HEK293 (cell line): ENCODE data around the gene DUSP10.

ENCODE experiments used
- BCL11A ChIP-seq: fragments of 450-650 bp; formaldehyde crosslinking; IDR thresholded peaks from 2 replicates; pipeline ENCODE4 v1.5.1; 2016; ENCODE audit warnings: low read depth, missing biosample characterization, missing genetic modification characterization
- REST ChIP-seq: fragments of 450-650 bp; formaldehyde crosslinking; IDR thresholded peaks from 2 replicates; pipeline ENCODE4 v1.5.1; 2016; ENCODE audit warnings: missing biosample characterization, missing genetic modification characterization
- SALL2 ChIP-seq: fragments of 450-650 bp; formaldehyde crosslinking; IDR thresholded peaks from 2 replicates; pipeline ENCODE4 v1.5.0; 2017; ENCODE audit warnings: missing biosample characterization, mild to moderate bottlenecking, missing genetic modification characterization, borderline replicate concordance
- SP3 ChIP-seq: fragments of 450-650 bp; formaldehyde crosslinking; IDR thresholded peaks from 2 replicates; pipeline ENCODE4 v1.5.1; 2016; ENCODE audit warnings: missing biosample characterization, missing genetic modification characterization
- YY2 ChIP-seq: fragments of 450-650 bp; formaldehyde crosslinking; IDR thresholded peaks from 2 replicates; pipeline ENCODE4 v1.5.1; 2016; ENCODE audit warnings: missing biosample characterization, missing genetic modification characterization
- ZBTB11 ChIP-seq: fragments of 450-650 bp; formaldehyde crosslinking; conservative IDR thresholded peaks from 2 replicates; pipeline ENCODE4 v1.5.1; 2016; ENCODE audit warnings: low read depth, missing biosample characterization, missing genetic modification characterization
- ZBTB17 ChIP-seq: fragments of 450-650 bp; formaldehyde crosslinking; IDR thresholded peaks from 2 replicates; pipeline ENCODE4 v1.5.1; 2016; ENCODE audit warnings: missing biosample characterization, missing genetic modification characterization
- ZBTB20 ChIP-seq: fragments of 450-650 bp; formaldehyde crosslinking; IDR thresholded peaks from 2 replicates; pipeline ENCODE4 v1.5.1; 2016; ENCODE audit warnings: missing biosample characterization, missing genetic modification characterization
- ZBTB21 ChIP-seq: fragments of 450-650 bp; formaldehyde crosslinking; IDR thresholded peaks from 2 replicates; pipeline ENCODE4 v1.5.1; 2017; ENCODE audit warnings: missing biosample characterization, missing genetic modification characterization
- ZBTB48 ChIP-seq: fragments of 450-650 bp; formaldehyde crosslinking; IDR thresholded peaks from 2 replicates; pipeline ENCODE4 v1.5.1; 2016; ENCODE audit warnings: missing biosample characterization, missing genetic modification characterization
- ZFHX2 ChIP-seq: fragments of 450-650 bp; formaldehyde crosslinking; conservative IDR thresholded peaks from 2 replicates; pipeline ENCODE4 v1.5.1; 2016; ENCODE audit warnings: missing biosample characterization, missing genetic modification characterization
- ZFP37 ChIP-seq: fragments of 450-650 bp; formaldehyde crosslinking; IDR thresholded peaks from 2 replicates; pipeline ENCODE4 v1.5.1; 2016; ENCODE audit warnings: missing biosample characterization, missing genetic modification characterization
- ZNF148 ChIP-seq: fragments of 450-650 bp; formaldehyde crosslinking; IDR thresholded peaks from 2 replicates; pipeline ENCODE4 v1.5.0; 2017; ENCODE audit warnings: missing biosample characterization, missing genetic modification characterization, borderline replicate concordance
- ZNF239 ChIP-seq: fragments of 450-650 bp; formaldehyde crosslinking; IDR thresholded peaks from 2 replicates; pipeline ENCODE4 v1.5.1; 2016; ENCODE audit warnings: missing biosample characterization, missing genetic modification characterization
- ZNF335 ChIP-seq: fragments of 450-650 bp; formaldehyde crosslinking; conservative IDR thresholded peaks from 2 replicates; pipeline ENCODE4 v1.5.1; 2016; ENCODE audit warnings: missing biosample characterization, missing genetic modification characterization
- ZNF416 ChIP-seq: fragments of 450-650 bp; formaldehyde crosslinking; IDR thresholded peaks from 2 replicates; pipeline ENCODE4 v1.5.1; 2016; ENCODE audit warnings: missing biosample characterization, missing genetic modification characterization
- ZNF433 ChIP-seq: fragments of 450-650 bp; formaldehyde crosslinking; IDR thresholded peaks from 2 replicates; pipeline ENCODE4 v1.5.1; 2016; ENCODE audit warnings: missing biosample characterization, missing genetic modification characterization, low read depth
- ZNF548 ChIP-seq: fragments of 450-650 bp; formaldehyde crosslinking; IDR thresholded peaks from 2 replicates; pipeline ENCODE4 v1.5.1; 2016; ENCODE audit warnings: missing biosample characterization, missing genetic modification characterization
- ZNF555 ChIP-seq: fragments of 450-650 bp; formaldehyde crosslinking; conservative IDR thresholded peaks from 2 replicates; pipeline ENCODE4 v1.5.1; 2017; ENCODE audit warnings: missing biosample characterization, mild to moderate bottlenecking, missing genetic modification characterization, inconsistent platforms
- ZNF621 ChIP-seq: fragments of 450-650 bp; formaldehyde crosslinking; IDR thresholded peaks from 2 replicates; pipeline ENCODE4 v1.5.1; 2017; ENCODE audit warnings: missing biosample characterization, missing genetic modification characterization
- ZNF830 ChIP-seq: fragments of 450-650 bp; IDR thresholded peaks from 2 replicates; pipeline ENCODE4 v1.5.0; 2018; ENCODE audit warnings: missing biosample characterization, missing genetic modification characterization, low read depth, mild to moderate bottlenecking, moderate library complexity
- ZSCAN18 ChIP-seq: fragments of 450-650 bp; formaldehyde crosslinking; IDR thresholded peaks from 2 replicates; pipeline ENCODE4 v1.5.1; 2016; ENCODE audit warnings: missing biosample characterization, missing genetic modification characterization
- TF ChIP-seq, protein P1 (sequence below): fragments of 450-650 bp; formaldehyde crosslinking; IDR thresholded peaks from 2 replicates; pipeline ENCODE4 v1.5.1; 2016; ENCODE audit warnings: missing biosample characterization, missing genetic modification characterization, low read depth

The DUSP10 gene

GRCh38 chr1:221742555-221743415 is 896 bp upstream of the DUSP10 start (continued):
- TF ChIP-seq ZNF148 (tag by site-specific recombination) (no peak), ZNF621 (tag by site-specific recombination) (no peak), ZFP37 (peak; percentile 86; the same call in 1 of the 2 replicates), ZNF335 (tag by site-specific recombination) (peak; percentile 32), ZFHX2 (no peak), ZNF555 (tag by site-specific recombination) (no peak), ZBTB21 (tag by site-specific recombination) (no peak), BCL11A (tag by site-specific recombination) (no peak), ZNF433 (tag by site-specific recombination) (no peak), ZBTB17 (no peak), ZNF830 (tag by site-specific recombination) (no peak), ZBTB11 (peak; percentile 51; the same call in 1 of the 2 replicates), ZSCAN18 (tag by site-specific recombination) (no peak), REST (tag by site-specific recombination) (peak; percentile 29; the same call in 1 of the 2 replicates), ZBTB48 (tag by site-specific recombination) (peak; percentile 52; the same call in 1 of the 2 replicates), SALL2 (tag by site-specific recombination) (no peak), SP3 (0 out of 2 replicates have a peak, but pooled peaks have one; percentile 35), ZBTB20 (tag by site-specific recombination) (peak; percentile 80), ZNF548 (tag by site-specific recombination) (no peak), ZNF239 (tag by site-specific recombination) (no peak), ZNF416 (tag by site-specific recombination) (no peak), YY2 (tag by site-specific recombination) (no peak)
- TF ChIP-seq, protein P1, sequence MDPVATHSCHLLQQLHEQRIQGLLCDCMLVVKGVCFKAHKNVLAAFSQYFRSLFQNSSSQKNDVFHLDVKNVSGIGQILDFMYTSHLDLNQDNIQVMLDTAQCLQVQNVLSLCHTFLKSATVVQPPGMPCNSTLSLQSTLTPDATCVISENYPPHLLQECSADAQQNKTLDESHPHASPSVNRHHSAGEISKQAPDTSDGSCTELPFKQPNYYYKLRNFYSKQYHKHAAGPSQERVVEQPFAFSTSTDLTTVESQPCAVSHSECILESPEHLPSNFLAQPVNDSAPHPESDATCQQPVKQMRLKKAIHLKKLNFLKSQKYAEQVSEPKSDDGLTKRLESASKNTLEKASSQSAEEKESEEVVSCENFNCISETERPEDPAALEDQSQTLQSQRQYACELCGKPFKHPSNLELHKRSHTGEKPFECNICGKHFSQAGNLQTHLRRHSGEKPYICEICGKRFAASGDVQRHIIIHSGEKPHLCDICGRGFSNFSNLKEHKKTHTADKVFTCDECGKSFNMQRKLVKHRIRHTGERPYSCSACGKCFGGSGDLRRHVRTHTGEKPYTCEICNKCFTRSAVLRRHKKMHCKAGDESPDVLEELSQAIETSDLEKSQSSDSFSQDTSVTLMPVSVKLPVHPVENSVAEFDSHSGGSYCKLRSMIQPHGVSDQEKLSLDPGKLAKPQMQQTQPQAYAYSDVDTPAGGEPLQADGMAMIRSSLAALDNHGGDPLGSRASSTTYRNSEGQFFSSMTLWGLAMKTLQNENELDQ (tag by site-specific recombination), result no peak
